ENCODE results near the gene TAPT1. TPM values are rescaled to one million over a fixed set of nuclear protein-coding genes. Genes with fewer than 3 reads are reported as not detected.
"Not testable (repeated sequence)": the region's sequence is repeated elsewhere in the genome, so short reads cannot be mapped to it uniquely, and the experiment has no call there.

Gene TAPT1
- total RNA-seq, 1 donor from 2014 or later, result 34.0 TPM

- intact Hi-C loops (cut with micrococcal nuclease), result no loop called here
Measured at GRCh38 chr4:16186986-16187385, 39.3 kb downstream of the TAPT1 start.

GRCh38 chr4:16183604-16184003 is 42.7 kb downstream of the TAPT1 start:
- intact Hi-C loops (cut with micrococcal nuclease), result no loop called here

DNA sequence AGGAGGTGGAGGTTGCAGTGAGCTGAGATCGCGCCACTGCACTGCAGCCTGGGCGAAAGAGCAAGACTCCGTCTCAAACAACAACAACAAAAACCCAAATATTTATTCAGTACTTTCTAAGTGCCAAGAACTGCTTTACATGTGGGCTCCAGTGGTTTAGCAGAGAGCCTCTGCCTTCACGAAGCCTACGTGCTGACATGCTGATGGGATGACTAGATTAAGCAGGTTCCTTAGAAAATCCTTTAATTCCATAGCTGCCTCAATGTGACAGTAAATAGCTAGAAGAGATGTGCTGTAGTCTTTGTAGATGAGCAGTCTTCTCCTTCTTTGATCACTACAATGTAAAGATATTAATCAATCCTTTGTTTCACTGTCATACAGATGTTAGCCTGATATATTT is 49.6 kb downstream of the TAPT1 start:
- intact Hi-C loops (cut with micrococcal nuclease), result no loop called here

DNA sequence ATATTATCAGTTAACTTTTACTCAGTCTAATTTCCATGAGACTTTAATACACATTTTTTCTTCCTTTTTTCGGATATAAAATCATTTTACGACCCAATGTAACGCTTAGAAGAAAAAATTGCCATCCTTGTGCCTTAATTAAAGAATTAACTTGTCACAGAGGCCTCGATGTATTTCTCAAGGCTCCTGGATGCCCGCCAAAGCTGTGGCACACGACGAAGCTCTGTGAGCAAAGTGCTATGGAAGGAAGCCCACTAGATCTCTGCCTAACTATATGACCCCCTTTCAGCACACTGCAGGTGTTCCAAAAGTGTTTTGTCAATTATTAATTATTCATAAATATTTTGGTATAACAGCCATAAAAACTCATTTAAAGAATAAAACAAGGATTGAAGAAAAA is 54.4 kb downstream of the TAPT1 start:
- intact Hi-C loops (cut with micrococcal nuclease), result no loop called here

GRCh38 chr4:16169490-16169889 is 56.8 kb downstream of the TAPT1 start:
- intact Hi-C loops (cut with micrococcal nuclease), result no loop called here

DNA sequence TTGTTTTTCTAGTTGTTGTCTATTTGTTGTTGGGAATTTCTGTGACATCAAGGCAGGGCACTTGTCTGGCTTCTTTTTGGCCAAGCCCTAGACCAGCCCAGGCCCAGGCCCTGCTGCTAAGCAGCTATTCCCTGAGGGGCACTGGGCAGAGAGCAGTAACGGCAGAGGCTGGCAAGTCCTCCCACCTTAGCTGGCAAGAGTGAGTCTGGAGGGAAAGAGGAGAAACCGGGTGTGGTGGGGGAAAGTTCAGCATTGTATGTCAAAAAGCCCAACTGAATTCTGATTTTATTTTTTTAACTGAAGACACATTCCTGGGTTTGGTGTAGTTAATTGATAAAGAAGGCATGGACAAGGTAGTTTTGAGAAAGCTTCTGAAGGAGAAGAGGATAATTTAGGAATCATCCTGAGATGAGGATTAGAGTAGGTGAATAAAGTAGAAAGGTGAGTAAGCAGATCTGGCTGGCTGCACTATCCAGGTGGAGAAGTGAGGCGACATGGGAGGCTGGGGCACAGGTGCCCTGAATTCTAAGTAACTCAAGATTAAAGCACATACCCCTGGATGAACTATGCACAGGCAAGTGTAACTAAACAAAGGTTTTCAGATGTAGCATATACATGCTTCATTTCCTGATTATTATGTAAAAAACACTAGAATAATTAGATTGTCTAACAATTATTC is 57.4 kb downstream of the TAPT1 start:
- intact Hi-C loops (cut with micrococcal nuclease), result no loop called here

GRCh38 chr4:16168144-16168543 is 58.1 kb downstream of the TAPT1 start:
- intact Hi-C loops (cut with micrococcal nuclease), result no loop called here

- intact Hi-C loops (cut with micrococcal nuclease), result no loop called here
Measured at GRCh38 chr4:16165931-16166330, 60.3 kb downstream of the TAPT1 start.

DNA sequence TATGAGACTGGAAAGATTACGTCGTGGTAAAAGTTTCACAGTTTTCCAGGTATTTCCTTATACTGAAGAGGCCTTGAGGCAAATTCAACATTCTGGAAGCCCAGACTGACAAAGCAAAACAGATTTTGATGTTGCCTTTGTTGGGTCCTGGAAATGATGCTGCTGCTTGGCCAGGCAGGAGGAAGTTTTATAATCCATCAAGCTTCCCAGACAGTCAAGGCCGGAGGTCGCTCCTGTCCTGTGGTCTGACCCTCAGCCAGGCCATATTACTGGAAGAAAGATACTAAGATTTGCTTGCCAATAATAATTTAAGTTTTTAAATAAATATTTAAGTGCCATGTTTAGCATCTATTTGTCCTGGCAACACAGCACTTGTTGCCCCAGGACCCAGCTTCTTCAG is 63.4 kb downstream of the TAPT1 start:
- intact Hi-C loops (cut with micrococcal nuclease), result no loop called here

DNA sequence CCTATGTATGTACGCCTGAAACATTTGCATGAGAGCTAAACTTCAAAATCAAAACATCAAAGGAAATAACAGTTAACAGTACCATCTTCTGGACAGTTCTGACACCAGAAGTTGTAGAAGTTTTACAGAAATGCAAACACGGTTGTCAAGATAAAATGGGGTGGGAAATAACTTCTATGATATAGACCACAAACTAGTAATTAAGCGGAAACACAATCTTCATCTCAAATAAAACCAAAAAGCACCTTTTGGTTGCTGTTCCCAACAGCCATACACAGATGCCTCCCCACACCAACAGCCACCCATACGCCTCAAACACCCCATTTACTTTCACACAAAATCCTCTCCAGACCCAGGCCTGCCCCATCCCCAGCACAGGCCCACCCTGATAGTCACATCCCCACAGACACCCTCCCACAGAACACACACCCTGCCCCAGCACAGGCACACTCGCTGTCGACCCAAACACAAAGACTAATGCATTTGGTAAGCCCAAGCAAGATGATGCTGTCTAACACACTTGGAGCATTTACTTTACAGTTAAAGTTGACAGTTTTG is 64.3 kb downstream of the TAPT1 start:
- intact Hi-C loops (cut with micrococcal nuclease), result no loop called here

GRCh38 chr4:16160457-16160856 is 65.8 kb downstream of the TAPT1 start:
- intact Hi-C loops (cut with micrococcal nuclease), result no loop called here

DNA sequence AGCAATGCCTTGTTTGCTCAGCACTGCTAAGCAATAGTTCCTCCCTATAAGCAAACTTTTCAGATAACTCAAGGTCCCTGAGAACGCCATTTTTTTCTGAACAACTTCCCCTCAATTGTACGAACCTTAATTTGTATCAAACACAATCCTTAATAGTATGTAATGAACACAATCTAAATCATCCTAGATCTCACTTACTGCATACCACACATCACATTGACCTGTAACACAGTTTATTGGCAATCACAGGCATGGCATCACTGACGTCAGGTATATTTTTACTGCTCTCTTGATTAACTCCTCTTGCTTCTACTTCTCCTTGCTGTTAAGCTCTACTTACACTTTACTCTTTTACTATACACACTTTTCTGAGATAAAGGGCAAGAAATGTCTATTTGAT is 67.0 kb downstream of the TAPT1 start:
- intact Hi-C loops (cut with micrococcal nuclease), result no loop called here

- intact Hi-C loops (cut with micrococcal nuclease), result no loop called here
Measured at GRCh38 chr4:16158504-16158852, 67.8 kb downstream of the TAPT1 start.

DNA sequence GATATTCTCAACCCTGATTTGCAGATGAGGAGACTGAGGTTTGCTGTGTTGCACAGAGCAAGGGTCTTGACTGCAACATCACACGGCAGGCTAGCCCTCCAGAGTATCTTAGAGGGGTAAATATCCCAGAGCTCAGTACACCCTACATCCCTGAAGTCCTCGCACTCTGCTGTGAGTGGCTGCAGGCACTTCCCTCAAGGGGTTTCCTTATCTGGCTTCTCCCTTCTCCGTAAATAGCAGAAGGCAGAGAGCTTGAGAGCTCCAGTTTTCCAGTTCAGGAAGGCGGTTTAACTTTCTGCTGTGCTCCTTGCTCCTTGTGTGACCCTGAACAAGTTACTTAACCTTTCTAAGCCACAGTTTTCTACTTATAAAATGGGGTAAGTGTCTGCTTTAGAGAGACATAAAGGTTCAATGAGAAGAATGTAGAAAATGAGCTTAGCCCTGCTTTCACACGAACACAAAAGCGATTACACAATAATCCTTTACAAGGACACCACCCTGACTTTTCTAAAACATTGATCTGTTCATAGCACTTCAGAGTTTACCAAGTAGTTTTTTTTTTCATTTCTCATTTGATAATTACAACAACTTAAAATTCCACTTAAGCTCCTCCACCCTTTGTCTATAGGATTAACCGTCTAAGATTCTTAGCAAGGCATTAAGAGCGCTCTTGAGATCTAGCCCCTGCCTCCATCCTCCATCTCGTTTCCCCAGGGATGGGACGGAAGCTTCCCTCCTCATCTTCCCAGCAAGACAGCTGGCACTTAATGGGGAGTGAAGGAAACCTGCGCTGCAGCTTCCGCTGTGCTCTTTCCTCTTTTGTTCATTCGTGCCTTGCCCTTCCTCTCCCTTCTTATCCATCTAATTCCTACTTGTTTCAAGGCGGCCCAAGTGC is 68.4 kb downstream of the TAPT1 start:
- intact Hi-C loops (cut with micrococcal nuclease), result no loop called here

- intact Hi-C loops (cut with micrococcal nuclease), result no loop called here
Measured at GRCh38 chr4:16155528-16156169, 70.6 kb downstream of the TAPT1 start.

DNA sequence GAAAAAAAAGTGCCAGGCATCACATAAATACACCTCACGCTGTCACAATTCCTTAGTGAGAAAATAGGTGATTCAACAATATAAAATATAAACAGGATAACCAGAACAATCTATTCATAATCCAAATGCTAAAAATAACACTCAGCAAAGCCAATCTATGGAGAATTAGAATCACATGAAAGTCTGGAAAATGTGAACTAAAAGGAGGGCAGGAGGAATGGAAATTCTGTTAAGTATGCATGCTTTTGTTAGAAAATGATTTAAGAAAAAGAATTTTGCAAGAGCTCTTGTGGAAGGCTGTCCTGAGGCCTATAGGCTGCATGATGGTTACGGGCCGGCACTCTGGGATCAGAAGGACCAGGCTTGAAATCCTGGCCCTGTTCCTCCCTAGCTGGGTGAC is 71.8 kb downstream of the TAPT1 start:
- intact Hi-C loops (cut with micrococcal nuclease), result no loop called here

- intact Hi-C loops (cut with micrococcal nuclease), result no loop called here
Measured at GRCh38 chr4:16150716-16151115, 75.6 kb downstream of the TAPT1 start.

GRCh38 chr4:16144913-16145312 is 81.4 kb downstream of the TAPT1 start:
- intact Hi-C loops (cut with micrococcal nuclease), result not testable (repeated sequence)

DNA sequence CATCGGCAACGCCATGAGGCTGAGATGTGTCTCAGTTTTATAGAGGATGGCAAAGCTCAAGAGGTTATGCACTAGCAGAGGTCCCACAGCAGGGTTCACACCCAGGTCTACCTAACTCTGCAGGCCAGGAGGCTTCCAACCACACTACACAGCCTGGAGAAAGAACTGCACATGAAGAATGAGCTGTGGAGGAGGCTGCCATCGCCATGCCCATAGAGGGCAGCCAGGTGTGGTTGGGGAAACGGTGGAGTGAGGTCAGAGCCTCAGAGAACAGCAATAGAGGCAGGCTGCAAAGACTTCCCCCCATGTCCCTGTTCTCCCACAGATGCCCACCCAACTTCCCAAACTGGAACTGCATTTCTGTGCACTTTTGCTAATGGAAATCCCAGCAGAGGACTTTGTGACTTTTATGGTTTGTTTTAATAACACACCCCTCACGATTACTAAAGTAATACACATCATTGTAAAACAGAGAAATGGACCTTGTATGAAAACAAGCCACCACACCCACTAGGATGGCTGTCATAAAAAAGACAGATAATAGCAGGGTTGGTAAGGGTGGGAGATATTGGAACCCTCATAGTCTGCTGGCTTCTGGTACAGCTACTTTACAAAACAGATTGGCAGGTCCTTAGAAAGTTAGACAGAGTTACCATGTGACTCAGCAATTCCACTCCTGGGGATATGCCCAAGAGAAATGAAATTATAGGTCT is 83.5 kb downstream of the TAPT1 start:
- intact Hi-C loops (cut with micrococcal nuclease), result no loop called here

DNA sequence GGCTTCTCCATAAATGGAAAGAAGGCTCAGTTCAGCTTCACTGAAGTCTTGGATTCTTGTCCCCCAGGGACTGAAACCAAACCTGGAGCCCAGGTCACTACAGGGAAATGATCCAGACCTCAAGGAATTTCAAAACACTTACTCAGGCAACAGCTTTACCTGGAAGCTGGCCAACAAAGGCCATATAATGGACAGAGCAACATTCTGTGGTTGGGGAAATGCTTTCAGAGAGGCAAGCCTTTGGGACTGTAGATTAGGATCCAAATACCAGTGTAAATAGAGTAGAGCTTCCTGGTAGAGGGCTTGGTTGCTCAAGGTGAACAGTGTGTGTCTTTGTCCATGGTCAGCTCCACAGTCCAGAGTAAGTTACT is 85.4 kb downstream of the TAPT1 start:
- intact Hi-C loops (cut with micrococcal nuclease), result no loop called here

DNA sequence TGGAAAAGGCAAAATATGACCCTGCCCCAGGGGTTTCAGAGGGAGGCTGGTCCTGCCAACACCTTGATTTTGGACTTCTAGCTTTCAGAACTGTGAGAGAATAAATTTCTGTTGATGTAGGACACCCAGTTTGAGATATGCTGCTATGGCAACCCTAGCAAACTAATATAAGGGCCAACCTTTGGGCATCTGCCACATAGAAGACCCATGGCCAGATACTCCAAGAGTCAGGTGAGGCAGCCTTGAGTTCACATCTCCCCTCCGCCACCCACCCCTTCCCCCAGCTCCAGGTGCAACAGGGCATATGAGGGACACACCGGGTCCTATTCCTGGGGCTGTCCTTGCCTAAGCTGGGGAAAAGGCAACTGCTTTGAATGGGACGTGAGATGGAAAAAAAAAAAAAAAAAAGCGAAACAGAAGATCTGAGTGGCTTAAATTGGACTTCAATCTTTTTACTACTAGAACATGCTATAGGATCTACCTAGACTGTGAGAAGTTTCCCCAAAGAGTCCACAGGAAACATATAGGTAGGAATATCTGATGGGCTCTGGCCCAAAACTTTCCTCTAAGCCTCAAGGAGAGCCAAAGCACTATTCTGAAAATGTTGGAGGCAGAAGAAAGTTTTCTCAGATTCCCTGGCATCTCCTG is 85.9 kb downstream of the TAPT1 start:
- intact Hi-C loops (cut with micrococcal nuclease), result no loop called here
